Measurements from ENCODE around the gene RNF225.

- TF ChIP-seq CTCF (IDR thresholded peaks at IDR 0.05) (no peak), FOXJ3 (CRISPR knock-in tag; IDR thresholded peaks at IDR 0.05) (no peak), POLR2AphosphoS5 (IDR thresholded peaks at IDR 0.05; ENCODE audit: low read depth, low read length) (peak; percentile 86; the same call in 1 of the 2 replicates), USF2 (IDR thresholded peaks at IDR 0.05; ENCODE audit: borderline replicate concordance, low read depth, low read length) (no peak), EZH2phosphoT487 (IDR thresholded peaks at IDR 0.05; ENCODE audit: borderline replicate concordance, low read depth) (no peak)
- TF ChIP-seq, protein P1, sequence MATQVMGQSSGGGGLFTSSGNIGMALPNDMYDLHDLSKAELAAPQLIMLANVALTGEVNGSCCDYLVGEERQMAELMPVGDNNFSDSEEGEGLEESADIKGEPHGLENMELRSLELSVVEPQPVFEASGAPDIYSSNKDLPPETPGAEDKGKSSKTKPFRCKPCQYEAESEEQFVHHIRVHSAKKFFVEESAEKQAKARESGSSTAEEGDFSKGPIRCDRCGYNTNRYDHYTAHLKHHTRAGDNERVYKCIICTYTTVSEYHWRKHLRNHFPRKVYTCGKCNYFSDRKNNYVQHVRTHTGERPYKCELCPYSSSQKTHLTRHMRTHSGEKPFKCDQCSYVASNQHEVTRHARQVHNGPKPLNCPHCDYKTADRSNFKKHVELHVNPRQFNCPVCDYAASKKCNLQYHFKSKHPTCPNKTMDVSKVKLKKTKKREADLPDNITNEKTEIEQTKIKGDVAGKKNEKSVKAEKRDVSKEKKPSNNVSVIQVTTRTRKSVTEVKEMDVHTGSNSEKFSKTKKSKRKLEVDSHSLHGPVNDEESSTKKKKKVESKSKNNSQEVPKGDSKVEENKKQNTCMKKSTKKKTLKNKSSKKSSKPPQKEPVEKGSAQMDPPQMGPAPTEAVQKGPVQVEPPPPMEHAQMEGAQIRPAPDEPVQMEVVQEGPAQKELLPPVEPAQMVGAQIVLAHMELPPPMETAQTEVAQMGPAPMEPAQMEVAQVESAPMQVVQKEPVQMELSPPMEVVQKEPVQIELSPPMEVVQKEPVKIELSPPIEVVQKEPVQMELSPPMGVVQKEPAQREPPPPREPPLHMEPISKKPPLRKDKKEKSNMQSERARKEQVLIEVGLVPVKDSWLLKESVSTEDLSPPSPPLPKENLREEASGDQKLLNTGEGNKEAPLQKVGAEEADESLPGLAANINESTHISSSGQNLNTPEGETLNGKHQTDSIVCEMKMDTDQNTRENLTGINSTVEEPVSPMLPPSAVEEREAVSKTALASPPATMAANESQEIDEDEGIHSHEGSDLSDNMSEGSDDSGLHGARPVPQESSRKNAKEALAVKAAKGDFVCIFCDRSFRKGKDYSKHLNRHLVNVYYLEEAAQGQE (IDR thresholded peaks at IDR 0.05; ENCODE audit: low read depth, low read length), result no peak
These were observed 48.2 kb upstream of the RNF225 start for GRCh38 chr19:58346961-58347929.

Measured in SK-N-SH (cell line).